Measurements from ENCODE around the gene VSNL1.

The VSNL1 gene

DNA sequence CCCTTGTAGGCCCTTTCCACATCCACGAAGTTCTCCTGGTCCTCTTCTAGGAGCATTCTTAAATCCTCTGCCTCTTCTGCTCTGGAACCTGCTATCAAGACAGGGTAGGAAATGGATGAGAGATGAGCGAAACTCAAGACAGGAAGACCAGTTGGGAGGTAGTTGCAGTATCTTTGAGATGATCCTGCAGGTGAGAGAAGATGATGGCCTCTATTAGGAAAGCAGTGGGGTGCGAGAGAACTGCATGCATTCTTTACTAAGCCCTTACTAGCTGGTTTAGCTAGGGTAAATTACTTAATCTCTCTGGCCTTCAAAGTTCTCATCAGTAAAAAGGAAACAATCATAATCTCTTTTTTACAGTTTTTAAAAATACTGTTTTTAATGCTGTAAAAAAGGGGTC is 47.0 kb downstream of the VSNL1 start:
- H3K27ac ChIP-seq (ENCODE audit: low read length) = no peak overlapping the region
- H3K36me3 ChIP-seq (ENCODE audit: control insufficient read depth in 1 of 2, insufficient read depth in 2 of 2, low read length in 2 of 2) = no peaks in the 10 kb centered on the region
- H3K4me3 ChIP-seq (ENCODE audit: low read depth in 1 of 2, low read length in 2 of 2) = no peak overlapping the region
- no peaks in the 10 kb centered on the region for H3K4me1 ChIP-seq (ENCODE audit: control insufficient read depth in 1 of 2, insufficient read depth in 2 of 2, low read length in 2 of 2)
- no peaks in the 10 kb centered on the region for H3K27me3 ChIP-seq (ENCODE audit: low read depth, low read length)
- H3K9me3 ChIP-seq (ENCODE audit: control insufficient read depth in 1 of 2, low read length in 2 of 2) = no peaks in the 10 kb centered on the region

- no peak overlapping the region for H3K27ac ChIP-seq (ENCODE audit: low read length)
- H3K36me3 ChIP-seq (ENCODE audit: control insufficient read depth in 1 of 2, insufficient read depth in 2 of 2, low read length in 2 of 2) = no peaks in the 10 kb centered on the region
- no peak overlapping the region for H3K4me3 ChIP-seq (ENCODE audit: low read depth in 1 of 2, low read length in 2 of 2)
- no peaks in the 10 kb centered on the region for H3K27me3 ChIP-seq (ENCODE audit: low read depth, low read length)
- no peaks in the 10 kb centered on the region for H3K9me3 ChIP-seq (ENCODE audit: control insufficient read depth in 1 of 2, low read length in 2 of 2)
- no peaks in the 10 kb centered on the region for H3K4me1 ChIP-seq (ENCODE audit: control insufficient read depth in 1 of 2, insufficient read depth in 2 of 2, low read length in 2 of 2)
These were observed 47.5 kb downstream of the VSNL1 start for GRCh38 chr2:17588031-17588430.

DNA sequence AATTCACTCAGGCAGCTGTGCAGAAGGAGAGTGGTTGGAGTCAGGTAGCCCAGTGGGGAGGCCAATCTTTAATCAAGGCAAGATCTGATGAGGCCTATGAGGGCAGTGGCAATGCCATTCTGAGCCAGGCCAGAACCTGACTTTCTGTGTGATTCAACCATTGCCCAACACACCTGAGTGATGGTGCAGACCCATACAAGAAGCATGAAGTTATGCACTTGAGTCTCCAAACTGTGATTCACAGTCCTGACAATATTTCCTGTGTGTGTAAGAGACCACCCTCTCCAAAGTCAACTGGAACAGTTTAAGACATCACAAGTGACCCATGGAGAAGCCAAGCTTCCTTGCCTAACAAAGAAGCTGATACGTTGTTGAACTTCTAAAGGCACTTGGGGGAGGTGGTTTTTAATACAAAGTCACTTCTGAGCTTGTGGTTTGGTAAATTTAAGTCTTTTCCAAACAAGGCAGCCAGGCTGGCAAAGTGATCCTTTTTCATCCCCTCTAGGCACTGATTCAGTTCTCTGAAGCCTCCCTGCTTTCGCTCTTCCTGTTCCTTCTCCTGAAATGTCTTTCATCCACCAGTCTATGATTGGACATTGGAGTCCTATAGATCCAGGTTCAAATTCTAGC is 49.0 kb downstream of the VSNL1 start:
- H3K4me3 ChIP-seq (ENCODE audit: low read depth in 1 of 2, low read length in 2 of 2) = no peak overlapping the region
- no peak overlapping the region for H3K27ac ChIP-seq (ENCODE audit: low read length)
- no peaks in the 10 kb centered on the region for H3K27me3 ChIP-seq (ENCODE audit: low read depth, low read length)
- no peaks in the 10 kb centered on the region for H3K9me3 ChIP-seq (ENCODE audit: control insufficient read depth in 1 of 2, low read length in 2 of 2)
- no peaks in the 10 kb centered on the region for H3K36me3 ChIP-seq (ENCODE audit: control insufficient read depth in 1 of 2, insufficient read depth in 2 of 2, low read length in 2 of 2)
- peaks cover 0 to 4% of the 10 kb centered on the region in 2 donors for H3K4me1 ChIP-seq (ENCODE audit: control insufficient read depth in 1 of 2, insufficient read depth in 2 of 2, low read length in 2 of 2)

- no peak overlapping the region for H3K4me3 ChIP-seq (ENCODE audit: low read depth in 1 of 2, low read length in 2 of 2)
- H3K9me3 ChIP-seq (ENCODE audit: control insufficient read depth in 1 of 2, low read length in 2 of 2) = no peaks in the 10 kb centered on the region
- H3K27ac ChIP-seq (ENCODE audit: low read length) = no peak overlapping the region
- H3K27me3 ChIP-seq (ENCODE audit: low read depth, low read length) = no peaks in the 10 kb centered on the region
- H3K36me3 ChIP-seq (ENCODE audit: control insufficient read depth in 1 of 2, insufficient read depth in 2 of 2, low read length in 2 of 2) = no peaks in the 10 kb centered on the region
- peaks cover 0 to 5% of the 10 kb centered on the region in 2 donors for H3K4me1 ChIP-seq (ENCODE audit: control insufficient read depth in 1 of 2, insufficient read depth in 2 of 2, low read length in 2 of 2)
These were observed 49.9 kb downstream of the VSNL1 start for GRCh38 chr2:17590342-17590911.

- no peaks in the 10 kb centered on the region for H3K36me3 ChIP-seq (ENCODE audit: control insufficient read depth in 1 of 2, insufficient read depth in 2 of 2, low read length in 2 of 2)
- no peak overlapping the region for H3K4me3 ChIP-seq (ENCODE audit: low read depth in 1 of 2, low read length in 2 of 2)
- no peak overlapping the region for H3K27ac ChIP-seq (ENCODE audit: low read length)
- peaks cover 0 to 5% of the 10 kb centered on the region in 2 donors for H3K4me1 ChIP-seq (ENCODE audit: control insufficient read depth in 1 of 2, insufficient read depth in 2 of 2, low read length in 2 of 2)
- H3K9me3 ChIP-seq (ENCODE audit: control insufficient read depth in 1 of 2, low read length in 2 of 2) = no peaks in the 10 kb centered on the region
- H3K27me3 ChIP-seq (ENCODE audit: low read depth, low read length) = no peaks in the 10 kb centered on the region
These were observed 51.4 kb downstream of the VSNL1 start for GRCh38 chr2:17591846-17592245.

DNA sequence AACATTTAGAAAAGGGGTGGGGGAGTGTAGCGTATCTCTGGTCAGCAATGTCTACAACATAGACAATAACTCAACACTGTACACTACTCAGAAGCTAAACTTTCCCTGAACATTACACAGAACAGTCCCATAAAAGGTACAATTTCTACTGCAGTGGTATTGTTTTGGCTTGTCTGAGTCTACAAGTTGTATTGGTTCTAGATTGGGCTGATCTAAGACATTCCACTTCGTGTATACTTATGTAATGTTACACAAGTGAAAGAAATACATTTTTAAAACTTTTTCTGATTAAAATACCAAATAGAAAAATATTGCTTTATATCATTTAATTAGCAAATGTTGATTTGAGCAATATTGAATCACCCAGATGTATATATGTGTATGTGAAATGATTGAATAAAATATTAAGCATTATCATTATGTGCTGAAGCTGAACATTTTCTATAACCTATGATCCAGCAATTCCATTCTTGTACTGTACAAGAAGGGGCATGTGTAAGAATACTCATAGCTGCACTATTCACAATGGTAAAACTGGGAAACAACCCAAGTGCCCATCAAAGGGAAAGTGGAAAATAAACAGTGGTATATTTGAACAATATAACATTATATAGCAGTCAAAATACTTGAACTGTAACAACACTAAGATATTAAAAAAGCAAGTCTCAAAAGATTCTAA is 52.4 kb downstream of the VSNL1 start:
- H3K27me3 ChIP-seq (ENCODE audit: low read depth, low read length) = no peaks in the 10 kb centered on the region
- H3K4me3 ChIP-seq (ENCODE audit: low read depth in 1 of 2, low read length in 2 of 2) = no peak overlapping the region
- H3K4me1 ChIP-seq (ENCODE audit: control insufficient read depth in 1 of 2, insufficient read depth in 2 of 2, low read length in 2 of 2) = peaks cover 0 to 5% of the 10 kb centered on the region in 2 donors
- H3K27ac ChIP-seq (ENCODE audit: low read length) = no peak overlapping the region
- H3K9me3 ChIP-seq (ENCODE audit: control insufficient read depth in 1 of 2, low read length in 2 of 2) = no peaks in the 10 kb centered on the region
- no peaks in the 10 kb centered on the region for H3K36me3 ChIP-seq (ENCODE audit: control insufficient read depth in 1 of 2, insufficient read depth in 2 of 2, low read length in 2 of 2)

GRCh38 chr2:17593445-17593840 is 52.9 kb downstream of the VSNL1 start:
- no peaks in the 10 kb centered on the region for H3K9me3 ChIP-seq (ENCODE audit: control insufficient read depth in 1 of 2, low read length in 2 of 2)
- H3K36me3 ChIP-seq (ENCODE audit: control insufficient read depth in 1 of 2, insufficient read depth in 2 of 2, low read length in 2 of 2) = no peaks in the 10 kb centered on the region

GRCh38 chr2:17593841-17594491 is 53.5 kb downstream of the VSNL1 start:
- Histone ChIP-seq H3K9me3 (ENCODE audit: control insufficient read depth in 1 of 2, low read length in 2 of 2) (no peaks in the 10 kb centered on the region), H3K27ac (ENCODE audit: low read length) (no peak overlapping the region), H3K27me3 (ENCODE audit: low read depth, low read length) (no peaks in the 10 kb centered on the region), H3K36me3 (ENCODE audit: control insufficient read depth in 1 of 2, insufficient read depth in 2 of 2, low read length in 2 of 2) (no peaks in the 10 kb centered on the region), H3K4me3 (ENCODE audit: low read depth in 1 of 2, low read length in 2 of 2) (no peak overlapping the region), H3K4me1 (ENCODE audit: control insufficient read depth in 1 of 2, insufficient read depth in 2 of 2, low read length in 2 of 2) (peaks cover 0 to 5% of the 10 kb centered on the region in 2 donors)

More at GRCh38 chr2:17593445-17593840, 52.9 kb downstream of the VSNL1 start:
- Histone ChIP-seq H3K27me3 (ENCODE audit: low read depth, low read length) (no peaks in the 10 kb centered on the region), H3K4me3 (ENCODE audit: low read depth in 1 of 2, low read length in 2 of 2) (no peak overlapping the region), H3K4me1 (ENCODE audit: control insufficient read depth in 1 of 2, insufficient read depth in 2 of 2, low read length in 2 of 2) (peaks cover 0 to 5% of the 10 kb centered on the region in 2 donors), H3K27ac (ENCODE audit: low read length) (no peak overlapping the region)

GRCh38 chr2:17594533-17595401 is 54.3 kb downstream of the VSNL1 start:
- H3K27ac ChIP-seq (ENCODE audit: low read length) = no peak overlapping the region
- no peaks in the 10 kb centered on the region for H3K9me3 ChIP-seq (ENCODE audit: control insufficient read depth in 1 of 2, low read length in 2 of 2)
- no peaks in the 10 kb centered on the region for H3K36me3 ChIP-seq (ENCODE audit: control insufficient read depth in 1 of 2, insufficient read depth in 2 of 2, low read length in 2 of 2)
- H3K4me3 ChIP-seq (ENCODE audit: low read depth in 1 of 2, low read length in 2 of 2) = no peak overlapping the region
- H3K4me1 ChIP-seq (ENCODE audit: control insufficient read depth in 1 of 2, insufficient read depth in 2 of 2, low read length in 2 of 2) = peaks cover 0 to 5% of the 10 kb centered on the region in 2 donors
- no peaks in the 10 kb centered on the region for H3K27me3 ChIP-seq (ENCODE audit: low read depth, low read length)

- Histone ChIP-seq H3K27ac (ENCODE audit: low read length) (no peak overlapping the region), H3K4me1 (ENCODE audit: control insufficient read depth in 1 of 2, insufficient read depth in 2 of 2, low read length in 2 of 2) (peaks cover 0 to under 1% of the 10 kb centered on the region in 2 donors), H3K36me3 (ENCODE audit: control insufficient read depth in 1 of 2, insufficient read depth in 2 of 2, low read length in 2 of 2) (no peaks in the 10 kb centered on the region), H3K27me3 (ENCODE audit: low read depth, low read length) (no peaks in the 10 kb centered on the region), H3K9me3 (ENCODE audit: control insufficient read depth in 1 of 2, low read length in 2 of 2) (no peaks in the 10 kb centered on the region), H3K4me3 (ENCODE audit: low read depth in 1 of 2, low read length in 2 of 2) (no peak overlapping the region)
These were observed 59.1 kb downstream of the VSNL1 start for GRCh38 chr2:17599617-17600016.

All from muscle layer of duodenum (tissue), 2 donors.